GM12864 (cell line): Measurements from ENCODE around the gene CRADD.
"Not testable (repeated sequence)": the region's sequence is repeated elsewhere in the genome, so short reads cannot be mapped to it uniquely, and the experiment has no call there.

Experiments used
- DNase-seq: peaks from one replicate; pipeline ENCODE4 v3.0.0-alpha.2; 2011; ENCODE audit warnings: low read depth
- H3K4me3 ChIP-seq: 2 replicates; pipeline ENCODE4 v1.5.1; 2011; ENCODE audit warnings: mild to moderate bottlenecking, low read depth, low read length, control low read depth
- CTCF ChIP-seq: IDR thresholded peaks from 2 replicates; pipeline ENCODE4 v1.5.1; 2011; ENCODE audit warnings: low read depth, mild to moderate bottlenecking, moderate library complexity, low read length, control low read depth, inconsistent platforms; ENCODE audit errors: missing control alignments

The CRADD gene

DNA sequence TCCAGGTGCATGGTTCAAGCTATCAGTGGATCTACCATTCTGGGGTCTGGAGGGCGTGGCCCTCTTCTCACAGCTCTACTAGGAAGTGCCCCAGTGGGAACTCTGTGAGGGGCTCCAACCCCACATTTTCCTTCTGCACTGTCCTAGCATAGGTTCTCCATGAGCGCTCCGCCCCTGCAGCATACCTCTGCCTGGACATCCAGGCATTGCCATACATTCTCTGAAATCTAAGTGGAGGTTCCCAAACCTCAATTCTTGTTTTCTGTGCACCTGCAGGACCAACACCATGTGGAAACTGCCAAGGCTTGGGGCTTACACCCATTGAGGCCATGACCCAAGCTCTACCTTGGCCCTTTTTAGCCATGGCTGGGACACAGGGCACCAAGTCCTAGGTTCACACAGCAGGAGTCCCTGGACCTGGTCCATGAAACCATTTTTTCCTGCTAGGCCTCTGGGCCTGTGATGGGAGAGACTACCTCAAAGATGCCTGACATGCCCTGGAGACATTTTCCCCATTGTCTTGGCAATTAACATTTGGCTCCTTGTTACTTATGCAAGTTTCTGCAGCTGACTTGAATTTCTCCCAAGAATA is 76.8 kb downstream of the CRADD start:
- no peak overlapping the region for H3K4me3 ChIP-seq
- no peak for DNase-seq
- TF ChIP-seq CTCF, result no peak

- not testable (repeated sequence) for DNase-seq, H3K4me3 ChIP-seq
Measured at GRCh38 chr12:93754859-93755258, 77.7 kb downstream of the CRADD start.

GRCh38 chr12:93756288-93756687 is 79.1 kb downstream of the CRADD start:
- TF ChIP-seq CTCF, result no peak
- DNase-seq, result no peak
- H3K4me3 ChIP-seq, result no peak overlapping the region

- no peak for TF ChIP-seq CTCF
- DNase-seq, result no peak
- H3K4me3 ChIP-seq, result no peak overlapping the region
Measured at GRCh38 chr12:93757792-93758694, 80.9 kb downstream of the CRADD start.

GRCh38 chr12:93758801-93759373 is 81.7 kb downstream of the CRADD start:
- no peak for DNase-seq
- TF ChIP-seq CTCF, result no peak
- H3K4me3 ChIP-seq, result no peak overlapping the region

- TF ChIP-seq CTCF, result no peak
- no peak overlapping the region for H3K4me3 ChIP-seq
- DNase-seq, result no peak
Measured at GRCh38 chr12:93759512-93760081, 82.4 kb downstream of the CRADD start.

- no peak for DNase-seq
- H3K4me3 ChIP-seq, result no peak overlapping the region
- TF ChIP-seq CTCF, result no peak
Measured at GRCh38 chr12:93760275-93760875, 83.2 kb downstream of the CRADD start.
